DOHH2 (cell line): ENCODE data around the gene LARP7.

ENCODE experiments used
- H3F3A ChIP-seq: fragments of 200-600 bp; sonication (generic), shearing (Covaris generic); 2 replicates; pipeline ENCODE4 v1.6.0; 2016; ENCODE audit warnings: antibody characterized with exemption, mild to moderate bottlenecking; ENCODE audit not compliant: control insufficient read depth, insufficient read depth
- H3K27ac ChIP-seq: fragments of 200-600 bp; sonication (generic); 2 replicates; pipeline ENCODE4 v1.5.1; 2014; ENCODE audit warnings: low read depth, mild to moderate bottlenecking, low read length, moderate library complexity
- H3K27me3 ChIP-seq: fragments of 200-600 bp; sonication (generic); 2 replicates; pipeline ENCODE4 v1.6.1; 2014; ENCODE audit warnings: mild to moderate bottlenecking, low read length, mixed read lengths; ENCODE audit not compliant: control insufficient read depth
- H3K36me3 ChIP-seq: fragments of 200-600 bp; sonication (generic); 2 replicates; pipeline ENCODE4 v1.6.1; 2014; ENCODE audit warnings: mild to moderate bottlenecking, low read length, moderate library complexity, mixed read lengths; ENCODE audit not compliant: control insufficient read depth
- H3K4me1 ChIP-seq: fragments of 200-600 bp; sonication (generic); 2 replicates; pipeline ENCODE4 v1.6.1; 2014; ENCODE audit warnings: mild to moderate bottlenecking, low read length, mixed read lengths; ENCODE audit not compliant: control insufficient read depth
- H3K4me2 ChIP-seq: fragments of 200-600 bp; sonication (generic); 2 replicates; pipeline ENCODE4 v1.6.0; 2014; ENCODE audit warnings: mild to moderate bottlenecking, low read length, moderate library complexity
- H3K4me3 ChIP-seq: fragments of 200-600 bp; sonication (generic); 2 replicates; pipeline ENCODE4 v1.5.1; 2014; ENCODE audit warnings: mild to moderate bottlenecking, low read length, mixed read lengths
- H3K79me2 ChIP-seq: fragments of 200-600 bp; sonication (generic); 2 replicates; pipeline ENCODE4 v1.6.1; 2014; ENCODE audit warnings: mild to moderate bottlenecking, low read length, mixed read lengths; ENCODE audit not compliant: control insufficient read depth
- H3K9me2 ChIP-seq: fragments of 200-600 bp; sonication (generic); replicated peaks from 2 replicates; pipeline ENCODE4 v1.6.1; 2014; ENCODE audit warnings: mild to moderate bottlenecking, low read length, mixed read lengths; ENCODE audit not compliant: control insufficient read depth
- H3K9me3 ChIP-seq: fragments of 200-600 bp; sonication (generic); 2 replicates; pipeline ENCODE4 v1.6.1; 2014; ENCODE audit warnings: antibody characterized with exemption, low read length, mixed read lengths; ENCODE audit not compliant: control insufficient read depth, insufficient read depth
- H4K20me1 ChIP-seq: fragments of 200-600 bp; sonication (generic); 2 replicates; pipeline ENCODE4 v1.6.0; 2014; ENCODE audit warnings: low read depth, mild to moderate bottlenecking, antibody characterized with exemption, low read length, moderate library complexity; ENCODE audit not compliant: control insufficient read depth, insufficient read depth
- CTCF ChIP-seq: fragments of 200-600 bp; sonication (generic); IDR thresholded peaks from one replicate; pipeline ENCODE4 v1.5.1; 2014; ENCODE audit warnings: antibody characterized with exemption, mild to moderate bottlenecking, low read depth, low read length; ENCODE audit not compliant: poor library complexity, severe bottlenecking
- EZH2phosphoT487 ChIP-seq: fragments of 200-600 bp; sonication (generic); IDR thresholded peaks from 2 replicates; pipeline ENCODE4 v1.6.1; 2017; ENCODE audit warnings: borderline replicate concordance, mild to moderate bottlenecking, antibody characterized with exemption, low read length, moderate library complexity, mixed read lengths

LARP7 gene

GRCh38 chr4:112674376-112674775 is 37.4 kb downstream of the LARP7 start:
- no peaks in the 10 kb centered on the region for H3K4me1 ChIP-seq
- TF ChIP-seq EZH2phosphoT487, result no peak
- no peak for TF ChIP-seq CTCF
- no peaks in the 10 kb centered on the region for H3K9me2 ChIP-seq
- 0 out of 2 replicates have a peak, but pooled peaks cover 2% of the 10 kb centered on the region for H3K27me3 ChIP-seq
- H3K79me2 ChIP-seq, result no peaks in the 10 kb centered on the region
- no peaks in the 10 kb centered on the region for H3K36me3 ChIP-seq
- H3K4me2 ChIP-seq, result no peak overlapping the region
- H3K4me3 ChIP-seq, result no peak overlapping the region
- H3K27ac ChIP-seq, result no peak overlapping the region
- no peaks in the 10 kb centered on the region for H3F3A ChIP-seq
- no peaks in the 10 kb centered on the region for H4K20me1 ChIP-seq
- no peaks in the 10 kb centered on the region for H3K9me3 ChIP-seq

- no peaks in the 10 kb centered on the region for H3K4me1 ChIP-seq
- H4K20me1 ChIP-seq, result no peaks in the 10 kb centered on the region
- no peaks in the 10 kb centered on the region for H3K9me3 ChIP-seq
- no peak overlapping the region for H3K27ac ChIP-seq
- TF ChIP-seq CTCF, result no peak
- no peak for TF ChIP-seq EZH2phosphoT487
- no peaks in the 10 kb centered on the region for H3F3A ChIP-seq
- no peaks in the 10 kb centered on the region for H3K9me2 ChIP-seq
- H3K36me3 ChIP-seq, result no peaks in the 10 kb centered on the region
- no peaks in the 10 kb centered on the region for H3K79me2 ChIP-seq
- H3K4me3 ChIP-seq, result no peak overlapping the region
- no peak overlapping the region for H3K4me2 ChIP-seq
- 0 out of 2 replicates have a peak, but pooled peaks cover 2% of the 10 kb centered on the region for H3K27me3 ChIP-seq
Measured at GRCh38 chr4:112677519-112678091, 40.7 kb downstream of the LARP7 start.

GRCh38 chr4:112680996-112681395 is 44.1 kb downstream of the LARP7 start:
- H3K4me3 ChIP-seq, result no peak overlapping the region
- H3K79me2 ChIP-seq, result no peaks in the 10 kb centered on the region
- no peak overlapping the region for H3K27ac ChIP-seq
- no peaks in the 10 kb centered on the region for H3K27me3 ChIP-seq
- no peak overlapping the region for H3K4me2 ChIP-seq
- TF ChIP-seq EZH2phosphoT487 (no peak), CTCF (no peak)
- H3K9me3 ChIP-seq, result no peaks in the 10 kb centered on the region
- no peaks in the 10 kb centered on the region for H3K36me3 ChIP-seq
- no peaks in the 10 kb centered on the region for H3K4me1 ChIP-seq
- H3F3A ChIP-seq, result no peaks in the 10 kb centered on the region
- H3K9me2 ChIP-seq, result no peaks in the 10 kb centered on the region
- H4K20me1 ChIP-seq, result no peaks in the 10 kb centered on the region

GRCh38 chr4:112693507-112693906 is 56.6 kb downstream of the LARP7 start:
- no peaks in the 10 kb centered on the region for H3F3A ChIP-seq

More at GRCh38 chr4:112693507-112693906, 56.6 kb downstream of the LARP7 start:
- no peaks in the 10 kb centered on the region for H4K20me1 ChIP-seq
- H3K27ac ChIP-seq, result no peak overlapping the region
- H3K4me2 ChIP-seq, result no peak overlapping the region
- no peak overlapping the region for H3K4me3 ChIP-seq
- H3K9me3 ChIP-seq, result no peaks in the 10 kb centered on the region
- H3K27me3 ChIP-seq, result peaks cover 6% of the 10 kb centered on the region
- no peaks in the 10 kb centered on the region for H3K79me2 ChIP-seq
- no peak for TF ChIP-seq EZH2phosphoT487
- no peak for TF ChIP-seq CTCF
- no peaks in the 10 kb centered on the region for H3K9me2 ChIP-seq
- H3K4me1 ChIP-seq, result no peaks in the 10 kb centered on the region
- no peaks in the 10 kb centered on the region for H3K36me3 ChIP-seq
